ENCODE data around the gene MSX2.
"Not testable (repeated sequence)": the region's sequence is repeated elsewhere in the genome, so short reads cannot be mapped to it uniquely, and the experiment has no call there.

The MSX2 gene

DNA sequence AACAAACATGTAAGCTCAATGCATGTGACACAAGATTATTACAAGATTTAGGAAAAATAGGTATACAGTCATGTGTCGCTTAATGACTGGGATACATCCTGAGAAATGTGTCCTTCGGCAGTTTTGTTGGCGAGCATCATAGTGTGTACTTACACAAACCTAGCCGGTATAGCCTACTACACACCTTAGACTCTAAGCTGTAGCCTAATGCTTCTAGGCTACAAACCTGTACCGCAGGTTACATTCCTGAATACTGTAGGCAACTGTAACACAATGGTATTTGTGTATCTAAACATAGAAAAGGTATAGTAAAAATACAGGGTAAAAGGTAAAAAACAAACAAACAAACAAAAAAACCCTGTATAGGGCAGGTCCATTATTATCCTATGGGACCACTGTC lies 27.7 kb downstream of the MSX2 start:
- TF ChIP-seq EZH2phosphoT487 (IDR thresholded peaks at IDR 0.05; ENCODE audit: borderline replicate concordance, low read length), result no peak
- TF ChIP-seq, protein P1, sequence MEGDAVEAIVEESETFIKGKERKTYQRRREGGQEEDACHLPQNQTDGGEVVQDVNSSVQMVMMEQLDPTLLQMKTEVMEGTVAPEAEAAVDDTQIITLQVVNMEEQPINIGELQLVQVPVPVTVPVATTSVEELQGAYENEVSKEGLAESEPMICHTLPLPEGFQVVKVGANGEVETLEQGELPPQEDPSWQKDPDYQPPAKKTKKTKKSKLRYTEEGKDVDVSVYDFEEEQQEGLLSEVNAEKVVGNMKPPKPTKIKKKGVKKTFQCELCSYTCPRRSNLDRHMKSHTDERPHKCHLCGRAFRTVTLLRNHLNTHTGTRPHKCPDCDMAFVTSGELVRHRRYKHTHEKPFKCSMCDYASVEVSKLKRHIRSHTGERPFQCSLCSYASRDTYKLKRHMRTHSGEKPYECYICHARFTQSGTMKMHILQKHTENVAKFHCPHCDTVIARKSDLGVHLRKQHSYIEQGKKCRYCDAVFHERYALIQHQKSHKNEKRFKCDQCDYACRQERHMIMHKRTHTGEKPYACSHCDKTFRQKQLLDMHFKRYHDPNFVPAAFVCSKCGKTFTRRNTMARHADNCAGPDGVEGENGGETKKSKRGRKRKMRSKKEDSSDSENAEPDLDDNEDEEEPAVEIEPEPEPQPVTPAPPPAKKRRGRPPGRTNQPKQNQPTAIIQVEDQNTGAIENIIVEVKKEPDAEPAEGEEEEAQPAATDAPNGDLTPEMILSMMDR (IDR thresholded peaks at IDR 0.05; ENCODE audit: low read depth, low read length, poor library complexity, severe bottlenecking), result no peak
- no peaks in the 10 kb centered on the region for H3K79me2 ChIP-seq (ENCODE audit: control insufficient read depth, low read length)
- H3K9me2 ChIP-seq (replicated peaks; ENCODE audit: control insufficient read depth, low read length), result no peaks in the 10 kb centered on the region
- no peak overlapping the region for H3K4me3 ChIP-seq (ENCODE audit: low read length)
- H3K4me1 ChIP-seq (ENCODE audit: control insufficient read depth, low read length), result no peaks in the 10 kb centered on the region
- H4K20me1 ChIP-seq (ENCODE audit: control insufficient read depth, insufficient read depth, low read depth, low read length), result no peaks in the 10 kb centered on the region
- no peaks in the 10 kb centered on the region for H3K9me3 ChIP-seq (ENCODE audit: control insufficient read depth, insufficient read depth, low read length)
- H3F3A ChIP-seq (ENCODE audit: control insufficient read depth, insufficient read depth), result no peaks in the 10 kb centered on the region
- H3K36me3 ChIP-seq (ENCODE audit: control insufficient read depth, low read length), result no peaks in the 10 kb centered on the region
- no peak overlapping the region for H3K4me2 ChIP-seq (ENCODE audit: low read length)
- H3K27me3 ChIP-seq (ENCODE audit: control insufficient read depth, low read length), result no peaks in the 10 kb centered on the region
- H3K27ac ChIP-seq (ENCODE audit: low read depth, low read length), result no peak overlapping the region

DNA sequence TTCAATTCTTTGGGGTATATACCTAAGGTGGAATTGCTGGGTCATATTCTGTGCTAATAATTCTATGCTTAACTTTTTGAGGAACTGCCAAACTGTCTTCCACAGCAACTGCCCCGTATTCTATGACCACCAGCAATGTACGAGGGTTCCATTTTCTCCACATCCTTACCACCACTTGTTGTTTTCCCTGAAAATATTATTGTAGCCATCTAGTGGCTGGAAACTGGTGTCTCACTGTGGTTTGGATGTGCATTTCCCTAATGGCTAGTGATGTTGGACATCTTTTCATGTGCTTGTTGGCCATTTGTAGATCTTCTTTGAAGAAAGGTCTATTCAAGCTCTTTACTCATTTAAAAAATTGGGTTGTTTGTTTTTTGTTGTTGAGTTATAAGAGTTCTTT lies 30.7 kb downstream of the MSX2 start:
- H3K9me2 ChIP-seq (replicated peaks; ENCODE audit: control insufficient read depth, low read length), result no peaks in the 10 kb centered on the region
- H3K79me2 ChIP-seq (ENCODE audit: control insufficient read depth, low read length), result no peaks in the 10 kb centered on the region
- no peaks in the 10 kb centered on the region for H3K4me1 ChIP-seq (ENCODE audit: control insufficient read depth, low read length)
- H3F3A ChIP-seq (ENCODE audit: control insufficient read depth, insufficient read depth), result no peaks in the 10 kb centered on the region
- no peak overlapping the region for H3K4me3 ChIP-seq (ENCODE audit: low read length)
- H3K27ac ChIP-seq (ENCODE audit: low read depth, low read length), result no peak overlapping the region
- H3K9me3 ChIP-seq (ENCODE audit: control insufficient read depth, insufficient read depth, low read length), result no peaks in the 10 kb centered on the region
- no peaks in the 10 kb centered on the region for H3K36me3 ChIP-seq (ENCODE audit: control insufficient read depth, low read length)
- no peaks in the 10 kb centered on the region for H4K20me1 ChIP-seq (ENCODE audit: control insufficient read depth, insufficient read depth, low read depth, low read length)
- H3K4me2 ChIP-seq (ENCODE audit: low read length), result no peak overlapping the region
- TF ChIP-seq, protein P1 (IDR thresholded peaks at IDR 0.05; ENCODE audit: low read depth, low read length, poor library complexity, severe bottlenecking), result no peak
- TF ChIP-seq EZH2phosphoT487 (IDR thresholded peaks at IDR 0.05; ENCODE audit: borderline replicate concordance, low read length), result no peak
- H3K27me3 ChIP-seq (ENCODE audit: control insufficient read depth, low read length), result no peaks in the 10 kb centered on the region

DNA sequence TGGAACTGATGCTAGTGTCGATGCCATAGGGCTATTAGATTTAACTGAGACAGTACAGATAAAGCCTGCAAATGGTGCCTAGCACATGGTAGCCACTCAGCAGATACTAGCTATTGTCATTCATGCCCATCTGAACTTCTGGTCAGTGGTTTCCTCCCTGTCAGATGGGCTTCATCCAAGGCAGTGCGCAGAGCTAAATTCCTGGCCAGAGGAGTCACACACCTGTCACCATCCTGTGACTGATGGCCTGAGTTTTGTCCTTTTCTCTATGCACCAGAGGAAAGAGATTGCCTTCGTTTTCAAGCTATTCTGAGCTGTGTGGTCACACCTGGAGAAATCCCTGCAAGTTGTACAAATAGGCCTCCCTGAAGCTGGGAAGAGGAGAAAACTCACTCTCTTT lies 34.7 kb downstream of the MSX2 start:
- Histone ChIP-seq H3K79me2 (ENCODE audit: control insufficient read depth, low read length) (no peaks in the 10 kb centered on the region), H3K27ac (ENCODE audit: low read depth, low read length) (no peak overlapping the region)
- TF ChIP-seq, protein P1 (IDR thresholded peaks at IDR 0.05; ENCODE audit: low read depth, low read length, poor library complexity, severe bottlenecking), result no peak
- no peak for TF ChIP-seq EZH2phosphoT487 (IDR thresholded peaks at IDR 0.05; ENCODE audit: borderline replicate concordance, low read length)

DNA sequence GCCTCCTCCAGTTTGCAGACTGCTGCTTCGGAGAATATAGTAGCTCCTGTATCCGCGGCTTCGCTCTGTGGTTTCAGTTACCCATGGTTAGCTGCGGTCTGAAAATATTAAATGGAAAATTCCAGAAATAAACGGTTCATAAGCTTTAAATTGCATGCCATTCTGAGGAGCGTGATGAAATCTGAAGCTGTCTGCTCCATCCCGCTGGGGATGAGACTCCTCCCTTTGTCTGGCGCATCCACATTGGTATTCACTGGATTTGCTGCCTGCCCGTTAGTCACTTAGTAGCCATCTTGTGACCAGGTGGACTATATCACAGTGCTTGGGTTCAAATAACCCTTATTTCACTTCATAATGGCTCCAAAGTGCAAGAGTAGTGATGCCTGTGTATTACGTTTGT lies 36.3 kb downstream of the MSX2 start:
- Histone ChIP-seq H3K9me2 (replicated peaks; ENCODE audit: control insufficient read depth, low read length) (no peaks in the 10 kb centered on the region), H3K79me2 (ENCODE audit: control insufficient read depth, low read length) (no peaks in the 10 kb centered on the region), H3K36me3 (ENCODE audit: control insufficient read depth, low read length) (no peaks in the 10 kb centered on the region), H4K20me1 (ENCODE audit: control insufficient read depth, insufficient read depth, low read depth, low read length) (no peaks in the 10 kb centered on the region), H3K4me3 (ENCODE audit: low read length) (no peak overlapping the region), H3K4me2 (ENCODE audit: low read length) (no peak overlapping the region), H3K27ac (ENCODE audit: low read depth, low read length) (no peak overlapping the region), H3K27me3 (ENCODE audit: control insufficient read depth, low read length) (no peaks in the 10 kb centered on the region), H3K4me1 (ENCODE audit: control insufficient read depth, low read length) (no peaks in the 10 kb centered on the region), H3K9me3 (ENCODE audit: control insufficient read depth, insufficient read depth, low read length) (no peaks in the 10 kb centered on the region), H3F3A (ENCODE audit: control insufficient read depth, insufficient read depth) (no peaks in the 10 kb centered on the region)
- TF ChIP-seq, protein P1 (IDR thresholded peaks at IDR 0.05; ENCODE audit: low read depth, low read length, poor library complexity, severe bottlenecking), result no peak
- no peak for TF ChIP-seq EZH2phosphoT487 (IDR thresholded peaks at IDR 0.05; ENCODE audit: borderline replicate concordance, low read length)

More for the DNA sequence above, 34.7 kb downstream of the MSX2 start:
- Histone ChIP-seq H3K9me3 (ENCODE audit: control insufficient read depth, insufficient read depth, low read length) (no peaks in the 10 kb centered on the region), H3K36me3 (ENCODE audit: control insufficient read depth, low read length) (no peaks in the 10 kb centered on the region), H3K4me1 (ENCODE audit: control insufficient read depth, low read length) (no peaks in the 10 kb centered on the region), H3K4me2 (ENCODE audit: low read length) (no peak overlapping the region), H3F3A (ENCODE audit: control insufficient read depth, insufficient read depth) (no peaks in the 10 kb centered on the region), H3K27me3 (ENCODE audit: control insufficient read depth, low read length) (no peaks in the 10 kb centered on the region), H4K20me1 (ENCODE audit: control insufficient read depth, insufficient read depth, low read depth, low read length) (no peaks in the 10 kb centered on the region), H3K9me2 (replicated peaks; ENCODE audit: control insufficient read depth, low read length) (no peaks in the 10 kb centered on the region), H3K4me3 (ENCODE audit: low read length) (no peak overlapping the region)

DNA sequence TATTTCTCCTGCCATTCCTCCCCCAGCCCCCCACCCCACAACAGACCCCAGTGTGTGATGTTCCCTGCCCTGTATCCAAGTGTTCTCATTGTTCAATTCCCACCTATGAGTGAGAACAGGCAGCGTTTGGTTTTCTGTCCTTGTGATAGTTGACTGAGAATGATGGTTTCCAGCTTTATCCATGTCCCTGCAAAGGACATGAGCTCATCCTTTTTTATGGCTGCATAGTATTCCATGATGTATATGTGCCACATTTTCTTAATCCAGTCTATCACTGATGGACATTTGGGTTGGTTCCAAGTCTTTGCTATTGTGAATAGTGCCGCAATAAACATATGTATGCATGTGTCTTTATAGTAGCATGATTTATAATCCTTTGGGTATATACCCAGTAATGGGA lies 37.0 kb downstream of the MSX2 start:
- H3K36me3 ChIP-seq (ENCODE audit: control insufficient read depth, low read length); H3K9me2 ChIP-seq (replicated peaks; ENCODE audit: control insufficient read depth, low read length); H3K9me3 ChIP-seq (ENCODE audit: control insufficient read depth, insufficient read depth, low read length); H3K4me2 ChIP-seq (ENCODE audit: low read length); H4K20me1 ChIP-seq (ENCODE audit: control insufficient read depth, insufficient read depth, low read depth, low read length); H3K4me3 ChIP-seq (ENCODE audit: low read length); H3F3A ChIP-seq (ENCODE audit: control insufficient read depth, insufficient read depth); H3K4me1 ChIP-seq (ENCODE audit: control insufficient read depth, low read length); H3K27me3 ChIP-seq (ENCODE audit: control insufficient read depth, low read length); H3K27ac ChIP-seq (ENCODE audit: low read depth, low read length); H3K79me2 ChIP-seq (ENCODE audit: control insufficient read depth, low read length): not testable (repeated sequence)
